Ureter (tissue), 1 donor: ENCODE results near the gene FNDC3A. TPM values are rescaled to one million over a fixed set of nuclear protein-coding genes. Genes with fewer than 3 reads are reported as not detected.
"Not testable (repeated sequence)": the region's sequence is repeated elsewhere in the genome, so short reads cannot be mapped to it uniquely, and the experiment has no call there.

ENCODE experiments used
- DNase-seq: peaks from one replicate; pipeline ENCODE4 v3.0.0-alpha.2; 2020; ENCODE audit warnings: low spot score
- total RNA-seq: library from RNA; stranded (reverse); gene quantifications from one replicate; pipeline ENCODE4 v1.2.4, GENCODE V29; 2023
- donor health status: DM: yes; HTN: yes; CAD: no.

Gene FNDC3A
- total RNA-seq, 1 donor from 2014 or later: 76.5 TPM

DNA sequence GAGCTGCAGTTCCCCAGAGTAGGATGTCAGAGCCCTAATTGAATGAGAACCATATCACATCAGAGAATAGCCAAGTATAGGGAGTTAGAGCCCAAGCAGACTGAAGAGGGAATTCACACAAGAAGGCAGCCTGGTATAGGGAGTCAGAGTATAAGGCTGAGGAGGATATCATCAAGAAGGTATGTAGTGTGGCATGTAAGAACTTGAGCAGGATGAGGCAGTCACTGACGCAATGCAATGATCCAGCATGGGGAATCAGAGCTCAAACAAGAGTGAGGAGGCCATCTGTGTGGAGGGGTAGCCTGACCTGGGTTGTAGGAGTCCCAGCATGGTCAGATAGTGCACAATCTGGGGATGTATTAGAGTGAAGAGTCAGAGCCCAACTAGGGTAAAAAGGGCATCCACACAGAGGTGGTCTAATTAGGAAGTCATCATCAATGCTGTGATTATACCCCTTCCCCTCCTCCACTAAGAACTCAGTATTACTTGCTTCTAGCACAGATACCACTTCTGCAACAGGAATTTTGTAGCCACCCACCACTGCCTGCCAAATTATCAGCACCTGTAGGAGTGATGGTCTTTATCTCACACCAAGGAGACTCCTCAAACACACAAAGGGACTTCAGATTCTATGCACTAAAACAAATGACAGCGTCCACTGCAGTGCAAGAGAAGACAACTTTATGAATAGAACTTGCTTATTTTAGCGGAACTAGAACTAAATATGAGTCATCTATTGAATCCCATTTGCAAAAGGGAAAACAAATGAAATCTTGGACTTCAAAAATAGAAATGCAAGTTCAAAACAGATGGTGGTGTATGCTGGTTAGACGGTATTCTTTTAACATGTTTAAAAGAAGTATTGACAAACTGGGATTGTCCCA lies 107.2 kb downstream of the FNDC3A start:
- no peak for DNase-seq

GRCh38 chr13:49084961-49085360 lies 109.2 kb downstream of the FNDC3A start:
- no peak for DNase-seq

- DNase-seq: no peak
Measured at GRCh38 chr13:49086722-49087121, 111.0 kb downstream of the FNDC3A start.

- DNase-seq: no peak
Measured at GRCh38 chr13:49093376-49093775, 117.7 kb downstream of the FNDC3A start.

DNA sequence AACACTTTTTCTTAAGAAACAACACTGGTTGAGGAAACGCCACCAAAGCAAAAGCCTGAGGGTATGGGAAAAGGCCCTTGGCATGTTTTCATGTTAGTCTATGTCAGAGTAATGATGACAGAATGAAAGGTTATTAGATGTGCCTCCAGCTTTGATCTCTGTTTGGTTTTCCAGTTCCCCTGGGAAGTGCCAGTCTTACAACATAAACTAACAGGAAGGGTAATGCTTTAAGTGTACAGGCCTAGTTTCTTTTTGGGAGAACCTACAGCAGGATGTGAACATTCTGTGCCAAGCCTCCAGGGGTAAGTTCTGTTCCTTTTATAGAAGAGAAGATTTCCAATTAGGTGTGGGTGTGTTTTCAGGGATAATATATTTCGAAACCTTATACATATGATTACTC lies 121.7 kb downstream of the FNDC3A start:
- DNase-seq: no peak

GRCh38 chr13:49098198-49098597 lies 122.5 kb downstream of the FNDC3A start:
- peak; percentile 45 for DNase-seq

DNA sequence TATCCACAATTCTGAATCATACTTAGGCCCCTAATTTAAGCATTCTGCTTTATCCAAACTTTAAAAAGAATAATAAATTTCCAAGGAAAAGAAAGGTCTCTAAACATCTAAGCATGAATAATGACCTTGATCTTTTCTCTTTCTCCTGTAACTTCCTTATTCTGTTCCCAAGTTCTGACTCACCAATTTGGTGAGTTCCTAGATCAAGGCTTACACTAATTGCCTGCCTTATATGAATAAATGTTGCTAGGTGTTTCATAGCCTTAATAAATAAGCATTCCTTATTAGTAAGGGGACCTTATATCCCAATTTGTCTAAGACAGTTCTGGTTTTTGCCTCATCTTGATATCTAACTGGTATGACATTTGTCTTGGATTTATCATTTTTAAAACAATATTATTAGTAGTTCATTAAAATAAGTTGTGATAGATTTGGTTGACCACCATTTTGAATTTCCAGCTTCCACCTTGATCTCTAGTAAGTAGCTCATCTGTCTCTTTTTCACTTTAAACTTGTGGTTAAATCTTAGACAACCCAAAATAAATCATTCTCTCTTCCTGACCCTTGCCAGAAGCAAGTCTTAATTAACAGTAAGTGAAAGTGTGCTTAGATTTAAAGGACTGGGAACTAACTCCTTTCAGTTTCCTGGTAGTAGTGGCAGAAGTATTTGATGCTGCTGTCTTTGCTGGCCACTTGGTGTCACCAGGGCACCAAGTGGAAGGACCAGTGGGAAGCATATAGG lies 123.2 kb downstream of the FNDC3A start:
- no peak for DNase-seq

- no peak for DNase-seq
Measured at GRCh38 chr13:49099513-49099877, 123.8 kb downstream of the FNDC3A start.

DNA sequence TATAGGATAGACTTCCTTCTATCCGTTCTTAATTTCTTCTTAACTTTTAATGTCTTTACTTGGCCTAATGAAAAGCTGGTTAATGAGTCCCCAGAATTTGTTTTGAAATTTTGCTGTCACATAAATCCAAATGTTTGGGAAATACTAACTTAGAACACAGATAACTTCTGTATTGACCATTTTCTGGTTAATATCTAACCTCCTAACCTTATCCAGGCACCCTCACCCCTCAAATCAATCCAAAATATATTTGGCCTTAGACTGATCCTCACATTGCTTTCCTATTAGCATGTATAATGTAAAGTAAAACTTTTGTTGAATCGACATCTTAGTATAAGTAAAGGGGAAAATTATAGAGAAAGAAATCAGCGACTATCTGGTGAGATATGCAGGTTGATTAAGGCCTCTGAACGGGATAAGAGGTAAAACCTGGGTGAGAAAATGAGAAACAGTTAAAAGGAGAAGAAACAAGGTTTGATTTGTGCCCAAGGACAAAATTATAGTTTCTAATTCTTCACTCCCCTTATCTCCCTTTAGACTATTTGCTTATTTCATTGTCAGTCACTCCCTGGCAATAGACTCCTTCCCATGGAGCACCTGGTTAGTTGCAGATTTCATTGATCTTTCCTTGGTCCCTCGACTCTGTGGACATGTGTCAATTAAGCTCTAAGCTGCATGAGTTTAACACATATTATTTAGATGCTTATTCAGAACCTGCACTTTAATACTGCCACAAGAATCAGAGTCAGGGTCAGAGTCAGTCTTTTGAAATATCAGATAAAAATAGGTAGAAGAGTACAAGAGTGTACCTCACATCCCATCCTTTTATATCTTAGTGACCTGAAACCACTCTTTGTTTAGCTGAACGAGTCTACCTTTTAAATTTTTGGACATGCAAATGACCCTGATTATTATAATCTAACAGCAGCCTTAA lies 125.2 kb downstream of the FNDC3A start:
- no peak for DNase-seq

DNA sequence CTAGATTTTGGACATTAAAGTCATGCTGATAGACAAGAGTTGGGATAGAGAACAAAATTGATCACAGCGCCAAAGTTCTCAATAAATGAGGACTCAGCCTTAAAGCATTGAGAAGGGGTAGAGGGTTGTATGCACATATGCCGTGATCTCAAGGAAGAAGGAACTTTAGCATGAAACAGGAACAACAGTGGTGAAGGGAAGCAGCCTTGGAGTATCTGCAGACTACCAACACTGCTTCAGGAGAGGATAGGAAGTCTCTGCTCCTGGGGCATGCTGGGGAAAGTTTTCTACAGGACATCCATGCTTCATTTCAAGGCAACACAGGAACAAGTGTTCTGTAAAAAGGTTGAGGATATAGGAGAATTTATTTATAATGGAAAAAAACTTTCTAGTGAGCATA lies 132.5 kb downstream of the FNDC3A start:
- DNase-seq: no peak

GRCh38 chr13:49110122-49110912 lies 134.6 kb downstream of the FNDC3A start:
- DNase-seq: peak; percentile 81

- DNase-seq: no peak
Measured at GRCh38 chr13:49110913-49111170, 135.1 kb downstream of the FNDC3A start.

- no peak for DNase-seq
Measured at GRCh38 chr13:49112782-49113525, 137.2 kb downstream of the FNDC3A start.

DNA sequence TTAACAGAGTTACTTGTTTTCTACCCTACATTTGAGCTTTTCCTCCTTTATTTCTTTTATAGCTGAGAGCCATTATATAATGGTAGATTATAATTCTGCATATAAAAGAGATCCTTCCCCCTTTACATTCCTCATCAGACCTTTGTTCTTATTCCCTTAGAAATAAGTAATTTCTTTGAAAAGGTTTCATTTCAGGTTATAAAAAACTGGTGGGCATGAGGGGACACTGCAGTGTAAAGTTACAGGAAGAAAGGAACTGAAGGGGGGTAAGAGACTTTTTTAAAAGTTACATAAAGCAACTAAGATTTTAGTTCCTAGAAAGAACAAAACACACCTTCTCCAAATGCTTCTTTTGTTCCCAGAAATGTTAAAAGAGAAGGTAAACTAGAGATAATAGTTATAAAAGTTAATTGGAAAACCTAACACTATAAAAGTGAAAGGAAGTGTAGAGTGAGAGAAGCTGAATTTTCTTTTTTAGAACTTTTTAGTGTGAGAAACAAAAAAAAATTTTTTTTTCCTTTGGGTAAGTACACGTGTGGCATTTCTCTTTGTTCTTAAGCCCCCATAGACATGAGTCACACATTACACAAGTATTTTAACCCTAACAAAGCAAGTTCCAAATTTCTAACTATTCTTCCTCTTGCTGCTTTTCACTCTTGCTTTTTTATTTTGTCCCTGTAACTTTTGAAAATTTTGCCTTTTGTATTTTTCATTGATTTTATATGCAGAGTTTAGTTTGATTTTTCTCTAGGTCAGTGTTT lies 138.0 kb downstream of the FNDC3A start:
- no peak for DNase-seq

DNA sequence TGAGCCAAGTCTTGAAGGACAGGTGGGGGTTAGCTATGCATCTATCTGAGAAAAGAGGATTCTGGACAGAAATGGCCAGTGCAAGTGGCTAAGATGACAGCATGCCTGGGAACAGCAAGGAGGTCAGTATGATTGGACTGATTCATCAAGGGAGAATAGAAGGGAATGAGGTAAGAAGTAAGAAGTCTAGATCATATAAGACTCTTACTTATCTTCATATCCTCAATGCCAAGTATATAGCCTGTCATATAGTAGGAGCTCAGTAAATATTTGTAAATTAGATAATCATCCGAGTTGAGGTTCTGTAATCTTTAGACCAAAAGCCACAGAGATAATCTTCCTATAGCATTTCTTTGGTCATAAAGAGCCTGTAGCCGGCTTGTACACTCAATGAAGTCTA lies 141.2 kb downstream of the FNDC3A start:
- DNase-seq: no peak

GRCh38 chr13:49118455-49118854 lies 142.7 kb downstream of the FNDC3A start:
- not testable (repeated sequence) for DNase-seq

- DNase-seq: no peak
Measured at GRCh38 chr13:49124693-49125304, 149.1 kb downstream of the FNDC3A start.

DNA sequence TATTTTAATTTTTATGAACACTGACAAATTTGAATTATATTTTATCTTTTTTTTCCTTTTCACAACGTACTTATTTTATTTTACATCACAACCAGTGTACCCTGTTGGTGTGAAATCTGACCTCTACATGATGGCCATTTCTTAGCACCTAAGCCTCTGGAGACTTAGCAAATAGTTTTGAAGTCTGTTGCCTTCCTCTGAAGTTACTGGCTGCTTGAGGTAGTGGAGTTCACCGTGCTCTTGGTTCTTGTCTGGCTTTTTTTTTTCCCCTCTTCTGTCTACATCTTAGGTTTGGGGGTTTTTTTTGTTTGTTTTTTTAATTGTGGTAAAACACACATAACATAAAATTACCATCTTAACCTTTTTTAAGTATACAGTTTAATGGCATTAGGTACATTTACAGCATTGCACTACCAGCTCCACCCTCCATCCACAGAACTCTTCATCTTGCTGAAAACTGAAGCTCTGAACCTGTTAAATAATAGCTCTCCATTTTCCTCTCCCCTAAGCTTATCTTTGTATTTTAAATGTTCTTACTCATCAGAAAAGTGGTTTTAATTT lies 150.3 kb downstream of the FNDC3A start:
- DNase-seq: no peak

GRCh38 chr13:49132479-49133002 lies 156.8 kb downstream of the FNDC3A start:
- DNase-seq: no peak
